ENCODE data around the gene SNX20. TPM values are rescaled to one million over a fixed set of nuclear protein-coding genes. Genes with fewer than 3 reads are reported as not detected.

SNX20 gene
- total and polyA plus RNA-seq, 2 experiments from 2014 or later: not detected

Other genes with a start within 250 kb of the SNX20 start
- 1.6 and 2.1 TPM in 2 replicates for gene NKD1, start 132.9 kb downstream of the SNX20 start, total RNA-seq (2014; rRNA removed; shearing (Covaris generic))
- 2.3 and 2.5 TPM in 2 replicates for gene NKD1, start 132.9 kb downstream of the SNX20 start, polyA plus RNA-seq (2016; fragmentation: Nextera tagmentation; extraction: Ambion mirVana)
- 0.66 and 3.3 TPM in 2 replicates for gene NOD2, start 12.3 kb upstream of the SNX20 start, total RNA-seq (2014; rRNA removed; shearing (Covaris generic))
- 0.12 and 0.27 TPM in 2 replicates for gene NOD2, start 12.3 kb upstream of the SNX20 start, polyA plus RNA-seq (2016; fragmentation: Nextera tagmentation; extraction: Ambion mirVana)
- 17.4 and 30.9 TPM in 2 replicates for gene CYLD, start 60.8 kb upstream of the SNX20 start, total RNA-seq (2014; rRNA removed; shearing (Covaris generic))
- gene CYLD, start 60.8 kb upstream of the SNX20 start, polyA plus RNA-seq (2016; fragmentation: Nextera tagmentation; extraction: Ambion mirVana): 5.7 and 6.9 TPM in 2 replicates

Measured in GM23338 (cell line).